GM18870 (cell line): Measurements from ENCODE around the gene CIZ1.
"Not testable (repeated sequence)": the region's sequence is repeated elsewhere in the genome, so short reads cannot be mapped to it uniquely, and the experiment has no call there.

Experiments used
- ATAC-seq: cut with Tn5 transposase; IDR thresholded peaks from one replicate; pipeline ENCODE4 v1.9.1; 2021; ENCODE audit warnings: moderate library complexity; ENCODE audit not compliant: unreplicated experiment

CIZ1 gene

DNA sequence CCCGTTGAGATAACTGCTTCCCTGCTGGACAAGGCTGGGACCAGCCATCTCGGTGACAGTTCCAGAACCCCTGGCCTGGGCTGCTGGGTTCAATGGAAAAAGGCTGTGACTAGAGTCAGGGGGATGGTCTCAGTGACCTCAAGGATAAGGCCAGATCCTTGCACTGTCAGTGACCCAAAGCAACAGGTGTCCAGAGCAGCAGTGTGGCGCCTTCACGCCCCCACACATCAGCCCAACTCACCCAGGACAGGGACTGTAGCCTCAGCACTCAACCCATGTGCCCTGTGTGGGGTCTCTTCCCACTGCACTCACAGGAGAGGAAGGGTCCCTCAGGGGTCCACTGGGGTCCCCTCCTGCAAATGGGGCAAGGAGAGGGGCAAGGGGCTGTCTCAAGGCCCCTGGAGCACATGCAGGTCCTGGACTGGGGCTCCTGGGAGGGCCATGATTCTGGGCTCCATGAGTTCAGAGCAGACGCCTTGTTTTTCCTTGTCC lies 42.8 kb downstream of the CIZ1 start:
- no peak for ATAC-seq

DNA sequence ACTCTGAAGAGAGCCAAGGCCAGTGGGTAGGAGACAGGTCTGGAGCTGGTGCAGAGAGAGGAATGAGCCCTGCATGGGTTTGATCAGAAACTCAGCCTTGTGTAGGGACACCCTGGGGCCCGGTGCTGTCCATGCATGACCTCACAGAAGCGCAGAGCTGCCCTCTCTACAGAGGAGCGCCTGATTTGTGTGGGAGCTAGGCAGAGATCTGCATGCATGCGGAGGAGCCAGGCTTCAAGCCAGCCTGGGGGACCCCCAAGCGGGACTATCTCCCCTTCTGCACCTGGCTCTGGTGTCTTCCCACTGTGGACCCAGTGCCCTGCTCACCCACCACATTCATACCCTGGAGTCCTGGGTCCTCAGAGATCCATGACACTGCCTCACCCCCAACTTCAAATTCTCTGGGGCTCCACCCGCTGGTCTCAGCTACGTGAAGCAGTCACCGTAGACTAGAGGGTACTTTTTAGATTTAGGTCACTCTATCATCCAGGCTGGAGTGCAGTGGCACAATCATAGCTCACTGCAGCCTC lies 44.7 kb downstream of the CIZ1 start:
- no peak for ATAC-seq

DNA sequence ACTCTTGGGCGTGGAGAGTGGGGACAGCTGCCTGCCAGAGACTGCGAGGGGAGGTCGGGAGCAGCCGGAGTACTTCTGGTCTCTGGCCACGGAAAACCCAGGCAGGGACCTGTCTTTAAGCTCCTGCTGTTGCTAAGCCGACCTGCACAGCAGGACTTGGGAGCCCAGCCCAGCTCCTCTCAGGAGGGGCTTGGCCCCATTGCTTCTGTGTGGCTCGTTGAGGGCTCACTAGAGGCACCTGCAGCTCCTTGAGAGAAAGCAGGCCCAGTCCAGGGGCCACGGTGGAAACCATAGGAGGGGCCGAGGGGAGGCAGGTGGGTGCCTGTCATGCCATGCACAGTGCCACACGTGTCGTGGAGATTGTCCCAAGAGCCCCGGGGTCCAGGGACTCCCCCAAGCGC lies 45.4 kb downstream of the CIZ1 start:
- no peak for ATAC-seq

DNA sequence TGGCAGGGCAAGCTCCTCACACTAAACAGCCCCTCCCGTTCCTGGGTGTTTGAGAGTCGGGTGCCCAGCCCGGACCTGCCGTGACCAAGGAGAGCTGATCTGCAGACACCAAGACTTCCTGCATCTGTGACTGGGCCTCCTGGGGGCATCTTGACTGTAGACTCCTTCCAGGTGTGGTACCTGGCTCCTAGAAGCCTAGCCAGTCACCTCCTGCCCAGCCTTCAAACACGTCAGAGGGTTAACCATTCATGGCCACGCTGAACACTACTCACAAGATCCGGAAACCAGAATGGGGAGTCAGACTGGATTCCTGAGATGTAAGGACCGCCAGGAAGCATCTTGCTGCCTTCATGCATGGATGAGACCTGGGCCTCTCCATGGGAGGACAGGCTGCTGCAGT lies 45.8 kb downstream of the CIZ1 start:
- ATAC-seq = no peak

DNA sequence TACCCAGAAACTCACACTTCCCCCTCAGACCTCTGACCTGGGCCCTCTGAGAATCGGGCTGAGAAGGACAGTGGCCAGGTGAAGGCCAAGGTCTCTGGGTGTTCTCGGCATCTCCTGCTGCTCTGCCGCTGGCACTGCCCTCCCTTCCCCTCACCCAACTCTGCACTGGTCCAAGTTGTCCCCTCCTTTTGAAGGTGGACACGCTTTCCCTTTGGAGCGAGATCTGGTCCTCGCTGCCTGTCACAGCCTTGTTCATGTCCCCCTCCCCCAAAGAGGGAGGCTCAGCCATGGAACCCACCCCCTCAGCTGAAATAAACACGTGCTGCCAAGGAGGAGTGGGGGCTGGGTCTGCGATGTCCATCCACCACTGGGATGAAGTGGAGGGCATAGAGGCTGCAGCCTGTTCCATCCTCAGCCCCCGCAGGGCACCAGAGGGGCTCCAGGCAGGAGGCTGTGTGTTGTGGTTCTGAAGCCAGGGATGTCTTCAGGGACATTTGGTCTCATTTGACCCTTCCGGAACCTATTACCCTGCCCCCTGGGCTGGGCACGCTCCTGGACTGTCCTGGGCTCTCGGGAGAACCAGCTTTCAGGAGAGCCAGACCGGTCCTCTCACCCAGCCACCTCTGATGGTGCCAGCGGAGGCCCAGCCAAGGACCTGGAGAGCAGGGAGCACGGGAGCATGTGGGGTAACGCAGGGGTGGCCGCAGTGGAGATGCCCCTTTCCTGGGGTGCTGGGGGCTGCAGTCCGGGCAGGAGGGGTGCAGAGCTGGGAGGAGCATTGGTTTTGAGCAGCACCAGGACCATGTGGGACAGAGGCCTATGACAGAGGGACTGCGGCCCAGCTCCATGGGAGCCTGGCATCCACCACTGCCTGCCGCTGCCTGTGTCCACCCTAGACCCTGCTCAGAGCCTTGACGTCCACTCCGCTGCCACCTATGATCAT lies 46.9 kb downstream of the CIZ1 start:
- ATAC-seq = no peak

DNA sequence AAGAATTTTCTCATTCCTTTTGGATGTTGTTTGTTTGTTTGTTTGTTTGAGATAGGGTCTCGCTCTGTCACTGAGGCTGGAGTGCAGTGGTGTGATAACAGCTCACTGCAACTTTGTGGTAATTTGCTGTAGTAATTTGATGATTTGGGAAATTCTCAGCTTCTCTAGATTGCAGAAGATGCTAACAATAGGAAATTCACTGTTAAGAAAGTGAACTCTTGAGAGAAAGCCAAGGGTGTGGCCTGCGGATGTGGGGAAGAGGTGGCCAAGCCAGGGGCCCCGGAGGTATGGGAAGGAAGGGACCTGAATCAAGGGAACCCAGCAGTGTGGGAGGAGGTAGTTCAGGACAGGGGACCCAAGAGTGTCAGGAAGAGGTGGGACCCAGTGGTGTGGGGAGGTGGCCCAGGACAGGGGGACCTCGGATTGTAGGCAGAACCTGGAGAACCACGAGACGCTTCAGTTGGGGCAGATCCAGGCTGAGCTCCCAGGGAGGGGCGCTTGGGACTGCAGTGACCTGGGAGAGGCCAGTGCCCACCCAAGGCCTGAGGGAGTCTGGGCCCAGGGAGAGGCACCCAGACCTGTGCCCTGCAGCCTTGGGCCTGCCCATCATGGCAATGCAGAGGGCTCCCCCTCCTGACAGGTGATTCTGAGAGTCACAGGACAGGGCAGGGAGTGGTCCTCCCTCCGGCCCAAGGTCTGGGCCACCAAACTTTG lies 47.7 kb downstream of the CIZ1 start:
- ATAC-seq = no peak

DNA sequence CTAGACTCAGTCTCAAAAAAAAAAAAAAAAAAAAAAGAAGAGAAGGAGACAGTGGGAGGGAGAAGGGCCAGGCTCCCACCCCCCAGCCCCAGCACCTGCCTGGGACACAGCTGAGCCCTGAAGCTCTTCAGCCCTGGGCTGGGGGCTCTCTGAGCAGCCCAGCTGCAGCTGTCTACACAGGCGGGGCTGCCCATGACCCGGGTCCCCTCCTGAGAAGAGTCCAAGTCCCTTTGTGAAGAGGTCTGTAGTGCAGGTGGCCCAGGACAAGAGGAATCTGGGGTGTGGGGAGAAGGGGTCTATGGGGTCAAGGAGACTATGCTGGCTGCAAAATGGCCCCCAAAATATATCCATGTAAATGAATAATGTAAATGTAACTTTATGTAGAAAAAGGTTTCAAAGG lies 48.8 kb downstream of the CIZ1 start:
- ATAC-seq = no peak

DNA sequence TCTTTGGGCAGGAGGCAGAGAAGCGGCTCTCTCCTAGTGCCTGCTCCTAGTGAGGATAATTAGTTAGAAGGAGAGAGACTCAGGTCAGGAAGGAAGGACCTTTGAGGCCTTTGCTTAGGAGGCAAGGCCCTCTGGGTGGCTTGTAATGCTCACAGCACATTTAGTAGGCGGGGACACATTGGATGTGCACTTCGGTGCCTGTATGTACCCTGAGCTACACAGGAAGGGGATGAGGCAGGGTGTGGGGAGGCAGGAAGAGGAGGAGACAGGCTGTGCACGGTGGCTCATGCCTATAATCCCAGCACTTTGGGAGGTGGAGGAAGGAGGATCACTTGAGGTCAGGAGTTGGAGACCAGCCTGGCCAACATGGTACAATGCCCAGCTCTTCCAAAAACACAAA lies 49.3 kb downstream of the CIZ1 start:
- ATAC-seq = no peak

DNA sequence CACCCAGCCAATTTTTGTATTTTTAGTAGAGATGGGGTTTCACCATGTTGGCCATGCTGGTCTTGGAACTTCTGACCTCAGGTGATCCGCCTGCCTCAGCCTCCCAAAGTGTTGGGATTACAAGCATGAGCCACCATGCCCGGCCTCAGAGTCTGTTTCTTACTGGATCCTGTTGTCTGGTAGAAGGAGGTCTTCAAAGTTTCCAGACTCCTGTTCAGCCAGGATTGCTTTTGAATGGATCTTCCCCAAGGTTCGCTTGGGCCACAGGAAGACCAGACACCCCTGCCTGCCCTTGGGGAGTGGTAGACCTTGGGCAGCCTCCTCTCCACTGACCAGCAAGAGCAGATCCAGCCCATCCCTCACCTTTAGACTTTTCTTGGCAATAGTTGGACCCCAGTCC lies 49.8 kb downstream of the CIZ1 start:
- no peak for ATAC-seq

DNA sequence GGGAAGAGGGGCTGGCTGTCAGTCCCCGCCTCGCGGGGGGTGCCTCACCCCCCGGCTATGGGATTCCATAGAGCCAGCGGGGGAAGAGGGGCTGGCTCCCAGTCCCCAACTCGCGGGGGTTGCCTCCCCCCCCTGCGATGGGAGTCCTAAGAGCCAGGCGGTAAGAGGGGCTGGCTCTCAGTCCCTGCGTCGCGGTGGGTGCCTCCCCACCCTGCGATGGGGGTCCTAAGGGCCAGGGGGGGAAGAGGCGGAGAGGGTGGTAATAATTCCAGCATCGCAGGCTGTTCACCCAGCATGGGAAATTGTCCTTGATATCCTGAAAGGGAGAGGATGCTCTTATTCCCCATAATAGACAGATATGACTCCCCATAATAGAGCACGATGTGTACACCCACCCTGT lies 51.8 kb downstream of the CIZ1 start:
- no peak for ATAC-seq

DNA sequence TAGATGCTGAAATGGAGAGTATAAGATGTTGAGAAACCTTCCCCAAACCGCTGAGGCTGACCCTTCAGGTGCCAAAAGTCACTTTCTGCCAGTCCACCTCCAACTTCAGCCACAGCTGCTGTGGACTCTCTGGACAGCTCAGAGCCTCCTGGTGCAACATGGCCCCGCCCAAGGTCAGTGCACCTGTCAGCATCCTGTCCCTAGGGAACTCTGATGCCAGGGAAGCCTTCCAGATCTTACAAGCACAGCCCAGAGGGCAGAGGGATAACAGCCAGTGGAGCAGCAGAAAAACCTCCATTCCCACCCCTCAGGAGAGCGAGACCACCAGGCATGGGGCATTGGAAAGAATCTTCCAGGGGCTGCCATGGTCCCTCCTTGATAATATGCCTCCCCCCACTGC lies 53.4 kb downstream of the CIZ1 start:
- ATAC-seq = no peak

DNA sequence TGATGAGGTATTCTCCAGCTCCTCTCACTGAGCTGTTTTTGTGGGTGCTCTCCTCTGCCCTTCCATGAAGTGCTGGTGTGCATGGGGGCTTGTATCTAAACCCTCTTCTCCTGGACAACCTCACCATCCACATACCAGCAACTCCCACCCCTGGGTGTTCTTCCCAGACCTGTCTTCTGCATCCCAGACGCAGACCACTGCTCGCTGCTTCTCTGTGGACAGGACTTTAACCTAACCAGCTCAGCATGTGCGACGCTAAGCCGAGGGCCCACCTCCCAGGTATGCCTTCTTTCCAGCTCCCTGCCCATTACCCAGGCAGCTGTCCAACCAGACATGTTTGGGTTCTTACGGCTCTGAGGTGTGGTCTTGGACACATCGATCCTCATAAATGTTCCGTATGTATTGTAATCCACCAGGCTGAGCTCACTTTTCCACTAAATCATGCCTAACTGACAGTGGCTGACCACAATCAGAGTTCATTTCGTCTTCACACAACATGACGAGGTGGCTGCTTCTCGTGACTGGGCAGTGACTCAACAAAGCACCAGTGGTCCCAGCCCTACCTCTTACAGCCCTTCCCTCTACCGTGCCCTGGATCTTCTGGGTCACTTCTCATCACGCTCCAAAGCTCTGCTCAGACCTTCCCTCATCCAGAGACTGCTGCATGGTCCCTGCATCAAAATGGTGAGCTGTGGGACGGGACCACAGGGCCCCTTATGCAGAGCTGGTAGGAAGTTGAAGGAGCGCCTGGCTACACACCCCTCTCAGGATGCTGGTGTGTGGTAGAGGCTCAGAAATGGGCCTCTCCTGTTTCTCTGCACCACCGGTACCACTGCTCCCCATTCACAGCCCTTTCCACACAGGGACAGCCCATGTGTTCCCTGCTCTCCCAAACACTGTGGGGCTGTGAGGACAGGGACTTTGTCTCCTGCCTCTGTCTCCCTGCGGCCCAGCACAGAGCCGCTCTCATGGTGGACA lies 54.3 kb downstream of the CIZ1 start:
- no peak for ATAC-seq

DNA sequence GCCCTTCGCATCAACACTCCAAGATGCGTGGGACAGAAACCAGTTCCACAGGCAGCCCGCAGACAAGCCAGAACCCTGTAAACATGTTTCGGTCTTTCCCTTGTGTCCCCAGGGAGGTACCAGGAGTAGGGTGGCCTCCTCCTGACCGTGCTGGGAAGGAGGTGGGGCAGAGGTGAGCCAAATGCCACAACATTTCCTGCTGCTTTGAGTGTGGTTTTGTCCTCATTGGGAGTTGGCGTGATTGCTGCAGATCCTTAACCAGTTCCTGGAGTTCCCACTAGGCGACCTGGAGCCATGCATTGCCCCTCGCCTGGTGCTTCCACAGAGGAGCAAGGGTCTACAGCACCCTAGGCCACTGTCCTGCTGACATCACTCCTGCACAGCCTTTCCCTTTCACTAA lies 55.8 kb downstream of the CIZ1 start:
- not testable (repeated sequence) for ATAC-seq

DNA sequence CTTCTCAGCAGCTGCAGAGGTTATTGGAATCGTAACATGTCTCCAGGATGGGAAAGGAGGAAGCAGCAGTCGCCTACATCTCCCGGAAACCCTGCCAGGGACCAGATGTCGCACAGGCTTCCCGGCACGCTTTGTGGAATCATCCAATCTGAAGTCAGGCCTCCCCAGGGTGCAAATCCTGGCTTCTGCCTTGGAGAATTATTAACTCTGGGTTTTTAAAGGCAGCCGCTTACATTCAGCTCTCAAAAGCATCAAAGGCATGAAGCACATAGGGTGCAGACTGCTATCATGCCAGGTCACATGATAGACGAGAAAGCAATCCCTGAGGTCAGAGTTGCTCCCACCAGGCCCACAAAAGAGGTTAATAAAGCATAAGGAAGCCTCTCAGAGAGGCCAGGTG lies 59.2 kb downstream of the CIZ1 start:
- ATAC-seq = not testable (repeated sequence)

DNA sequence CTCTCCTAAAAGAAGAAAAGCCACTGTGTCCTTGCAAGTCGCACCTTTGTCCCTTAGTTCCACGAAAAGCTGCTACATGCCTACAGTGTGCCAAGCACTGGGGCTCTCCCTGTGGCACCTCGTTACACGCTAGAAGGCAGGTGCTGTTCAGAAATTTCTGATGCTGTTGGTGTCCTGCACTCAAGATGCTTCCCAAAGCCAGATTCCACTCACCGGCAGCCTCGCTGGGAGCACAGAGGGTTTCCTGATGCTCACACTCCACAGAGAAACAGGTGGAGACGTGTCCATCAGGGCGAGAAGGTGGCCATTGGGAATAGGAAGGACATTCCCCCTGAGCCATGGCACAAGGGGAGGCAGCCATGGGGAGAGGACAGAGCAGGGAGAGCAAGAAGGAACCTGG lies 60.0 kb downstream of the CIZ1 start:
- ATAC-seq = not testable (repeated sequence)

DNA sequence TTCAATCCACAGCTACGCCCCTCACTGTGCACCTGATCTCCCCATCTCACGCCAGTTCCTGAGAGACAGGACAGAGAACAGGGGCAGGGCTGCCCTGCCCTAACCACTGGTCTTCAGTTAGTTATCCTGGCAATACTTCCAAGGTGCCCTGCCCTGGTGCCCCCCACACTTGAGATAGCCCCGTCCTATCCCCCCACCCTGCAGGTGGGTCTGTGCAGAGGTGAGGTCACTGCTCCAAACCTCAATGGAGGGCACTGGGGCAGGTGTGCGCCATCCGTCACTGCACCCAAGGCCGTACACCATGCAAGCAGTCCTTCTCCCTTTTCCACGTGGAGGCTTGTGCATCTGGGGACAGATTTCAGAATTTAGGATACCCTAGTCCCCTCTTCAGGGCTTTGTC lies 60.7 kb downstream of the CIZ1 start:
- ATAC-seq = not testable (repeated sequence)

DNA sequence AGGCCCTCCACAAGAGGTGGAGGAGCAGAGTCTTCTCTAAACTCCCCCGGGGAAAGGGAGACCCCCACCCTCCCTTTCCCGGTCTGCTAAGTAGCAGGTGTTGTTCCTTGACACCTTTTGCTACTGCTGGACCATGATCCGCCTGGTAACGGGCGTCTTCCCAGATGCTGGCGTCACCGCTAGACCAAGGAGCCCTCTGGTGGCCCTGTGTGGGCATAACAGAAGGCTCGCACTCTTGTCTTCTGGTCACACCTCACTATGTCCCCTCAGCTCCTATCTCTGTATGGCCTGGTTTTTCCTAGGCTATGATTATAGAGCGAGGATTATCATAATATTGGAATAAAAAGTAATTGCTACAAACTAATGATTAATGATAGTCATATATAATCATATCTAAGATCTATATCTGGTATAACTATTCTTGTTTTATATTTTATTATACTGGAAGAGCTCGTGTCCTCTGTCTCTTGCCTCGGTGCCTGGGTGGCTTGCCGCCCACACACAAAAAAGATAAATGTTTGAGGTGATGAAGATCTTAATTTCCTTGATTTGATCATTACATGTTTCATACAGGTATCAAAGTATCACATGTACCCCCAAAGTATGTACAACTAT lies 61.3 kb downstream of the CIZ1 start:
- ATAC-seq = not testable (repeated sequence)

DNA sequence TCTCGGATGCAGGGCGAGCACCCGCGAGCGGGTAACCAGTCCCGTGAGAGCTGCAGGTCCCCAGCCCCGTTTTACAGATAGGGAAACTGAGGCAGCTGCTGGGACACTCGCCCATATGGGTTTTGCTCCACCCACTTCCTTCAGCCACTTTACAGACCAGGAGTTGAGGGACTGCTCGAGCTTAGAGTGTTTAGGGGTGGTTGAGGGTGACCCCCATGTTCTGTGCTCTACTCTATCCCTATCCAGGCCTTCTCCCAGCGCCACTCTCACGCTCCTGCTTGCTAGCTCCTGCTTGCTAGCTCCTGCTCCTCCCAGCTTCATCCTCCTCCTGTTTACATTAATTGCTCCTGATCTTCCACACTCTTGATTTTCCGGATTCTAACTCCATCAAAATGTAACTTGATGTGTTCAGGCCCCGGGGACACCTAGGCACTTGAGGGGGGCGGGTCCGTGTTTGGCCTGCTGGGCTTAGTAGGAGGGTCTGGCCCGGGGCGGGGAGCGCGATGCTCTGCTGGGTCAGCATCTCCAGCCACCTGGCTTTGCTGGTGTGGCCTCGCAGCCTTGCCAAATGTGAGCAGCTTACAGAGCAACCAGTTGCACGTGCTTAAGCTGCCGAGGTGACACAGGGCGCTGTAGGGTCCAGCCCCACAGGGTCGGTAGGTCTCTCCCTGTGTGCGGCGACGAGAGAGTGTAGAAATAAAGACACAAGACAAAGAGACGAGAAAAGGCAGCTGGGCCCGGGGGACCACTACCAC lies 62.4 kb downstream of the CIZ1 start:
- no peak for ATAC-seq
